Anterior cingulate cortex (tissue), 58 donors: ENCODE data around the gene TMEM116.
"Not testable (repeated sequence)": the region's sequence is repeated elsewhere in the genome, so short reads cannot be mapped to it uniquely, and the experiment has no call there.

Experiments used
- DNase-seq, 58 donors: peaks; one replicate each; lab custom pipeline; 2025; lab: John Stamatoyannopoulos, UW

The TMEM116 gene

GRCh38 chr12:111981987-111982386 is 31.0 kb downstream of the TMEM116 start:
- DNase-seq: no peak

- no peak for DNase-seq
Measured at GRCh38 chr12:111980598-111980997, 32.4 kb downstream of the TMEM116 start.

- no peak for DNase-seq
Measured at GRCh38 chr12:111978545-111978944, 34.4 kb downstream of the TMEM116 start.

DNA sequence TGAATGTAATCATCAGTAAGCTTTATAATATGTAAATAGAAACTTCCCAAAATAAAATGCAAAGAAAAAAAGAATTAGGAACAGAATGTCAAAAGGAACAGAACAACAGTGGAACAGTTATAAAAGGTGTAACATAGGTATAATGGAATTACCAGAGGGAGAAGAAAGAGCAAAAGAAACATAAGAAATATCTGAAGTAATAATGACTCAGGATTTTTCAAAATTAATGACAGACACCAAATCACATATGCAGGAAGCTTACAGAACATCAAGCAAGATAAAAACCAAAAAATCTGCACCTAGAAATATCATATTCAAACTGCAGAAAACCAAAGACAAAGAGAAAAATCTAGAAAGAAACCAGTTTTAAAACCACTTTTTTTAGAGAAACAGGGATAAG is 36.1 kb downstream of the TMEM116 start:
- DNase-seq: no peak

DNA sequence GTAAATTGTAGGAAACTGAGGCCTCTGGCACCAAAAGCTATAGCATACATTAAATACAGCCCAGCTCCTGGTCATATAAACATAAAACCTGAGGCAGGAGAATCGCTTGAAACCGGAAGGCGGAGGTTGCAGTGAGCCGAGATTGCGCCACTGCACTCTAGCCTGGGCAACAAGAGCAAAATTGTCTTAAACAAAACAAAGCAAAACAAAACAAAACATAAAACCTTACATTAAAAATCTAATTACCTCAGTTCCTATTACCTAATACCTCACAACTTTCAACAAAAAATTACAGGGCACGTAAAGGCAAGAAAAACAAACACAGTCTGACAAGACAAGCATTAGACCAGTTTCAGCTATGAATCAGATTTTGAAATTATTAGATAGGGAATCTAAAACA is 36.7 kb downstream of the TMEM116 start:
- DNase-seq: no peak

DNA sequence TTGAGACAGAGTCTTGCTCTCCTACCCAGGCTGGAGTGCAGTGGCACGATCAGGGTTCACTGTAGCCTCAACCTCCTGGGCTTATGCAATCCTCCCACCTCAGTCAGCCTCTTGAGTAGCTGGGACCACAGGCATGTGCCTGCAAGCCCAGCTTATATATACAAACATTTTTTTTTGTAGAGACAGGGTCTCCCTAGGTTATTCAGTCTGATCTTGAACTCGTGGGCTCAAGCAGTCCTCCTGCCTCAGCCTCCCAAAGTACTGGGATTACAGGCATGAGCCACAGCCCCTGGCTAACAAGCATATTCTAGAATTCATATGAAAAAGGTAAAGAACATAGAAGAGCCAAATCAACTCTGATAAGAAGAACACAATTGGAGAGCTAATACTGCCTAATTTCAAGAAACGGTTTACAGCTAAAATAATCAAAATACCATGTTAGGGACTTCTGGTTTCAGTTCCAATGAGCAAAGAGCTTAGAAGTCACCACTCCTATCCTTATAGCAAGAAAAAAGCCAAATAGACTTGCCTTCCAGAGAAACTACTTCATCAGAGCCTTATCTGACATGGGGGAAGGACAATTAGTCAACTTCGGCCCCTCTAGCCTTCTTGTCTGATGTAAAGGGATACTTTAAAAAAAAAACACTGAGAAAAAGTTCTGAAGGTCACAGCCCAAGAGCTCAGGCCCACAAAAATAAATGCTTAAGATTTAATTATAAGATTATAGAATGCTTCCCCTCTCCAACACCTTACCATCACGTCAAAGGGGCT is 37.6 kb downstream of the TMEM116 start:
- DNase-seq: no peak

DNA sequence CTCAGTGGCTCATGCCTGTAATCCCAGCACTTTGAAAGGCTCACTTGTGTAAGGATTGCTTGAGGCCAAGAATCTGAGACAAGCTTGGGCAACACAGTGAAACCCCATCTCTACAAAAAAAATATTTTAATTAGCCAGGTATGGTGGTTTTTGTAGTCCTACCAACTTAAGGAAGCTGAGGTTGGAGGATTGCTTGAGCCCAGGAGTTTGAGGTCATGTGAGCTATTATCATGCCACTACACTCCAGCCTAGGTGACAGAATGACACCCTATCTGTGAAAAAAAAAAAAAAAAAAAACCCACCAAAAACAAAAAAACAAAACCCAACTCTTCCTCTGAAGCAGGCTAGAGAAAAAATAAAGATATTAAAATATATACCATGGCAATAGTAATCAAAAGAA is 41.2 kb downstream of the TMEM116 start:
- DNase-seq: no peak

DNA sequence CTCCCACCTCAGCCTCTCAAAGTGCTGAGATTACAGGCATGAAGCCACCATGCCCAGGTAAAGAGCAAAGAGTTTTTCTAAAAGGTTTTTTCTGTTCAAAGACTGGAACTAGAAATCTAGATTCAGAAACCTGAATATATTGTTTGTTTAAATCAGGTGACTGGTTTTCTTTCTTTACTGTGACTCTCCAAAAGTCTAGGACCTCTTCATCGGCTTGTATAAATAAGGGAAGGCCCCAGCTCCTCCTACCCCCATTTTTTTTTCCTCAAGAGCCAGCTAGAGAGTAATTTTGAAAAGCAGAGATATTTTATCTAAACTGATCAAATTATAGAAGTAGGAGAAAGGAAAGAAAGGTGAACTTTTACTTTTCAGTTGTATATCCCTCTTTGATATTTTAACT is 48.0 kb downstream of the TMEM116 start:
- DNase-seq: no peak

DNA sequence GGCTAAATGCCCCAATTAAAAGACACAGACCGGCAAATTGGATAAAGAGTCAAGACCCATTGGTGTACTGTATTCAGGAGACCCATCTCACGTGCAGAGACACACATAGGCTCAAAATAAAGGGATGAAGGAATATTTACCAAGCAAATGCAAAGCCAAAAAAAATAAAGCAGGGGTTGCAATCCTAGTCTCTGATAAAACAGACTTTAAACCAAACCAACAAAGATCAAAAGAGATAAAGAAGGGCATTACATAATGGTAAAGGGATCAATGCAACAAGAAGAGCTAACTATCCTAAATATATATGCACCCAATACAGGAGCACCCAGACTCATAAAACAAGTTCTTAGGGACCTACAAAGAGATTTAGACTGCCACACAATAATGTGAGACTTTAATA is 53.4 kb downstream of the TMEM116 start:
- DNase-seq: not testable (repeated sequence)

DNA sequence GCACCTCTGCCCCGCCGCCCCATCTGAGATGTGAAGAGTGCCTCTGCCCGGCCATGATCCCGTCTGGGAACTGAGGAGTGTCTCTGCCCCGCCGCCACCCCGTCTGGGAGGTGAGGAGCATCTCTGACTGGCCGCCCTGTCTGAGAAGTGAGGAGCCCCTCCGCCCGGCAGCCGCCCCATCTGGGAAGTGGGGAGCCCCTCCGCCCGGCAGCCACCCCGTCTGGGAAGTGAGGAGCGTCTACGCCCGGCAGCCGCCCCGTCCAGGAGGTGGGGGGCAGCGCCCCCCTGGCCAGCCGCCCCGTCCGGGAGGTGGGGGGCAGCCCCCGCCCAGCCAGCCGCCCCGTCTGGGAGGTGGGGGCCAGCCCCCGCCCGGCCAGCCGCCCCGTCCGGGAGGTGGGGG is 55.7 kb downstream of the TMEM116 start:
- not testable (repeated sequence) for DNase-seq

GRCh38 chr12:111954969-111955368 is 58.0 kb downstream of the TMEM116 start:
- DNase-seq: no peak

DNA sequence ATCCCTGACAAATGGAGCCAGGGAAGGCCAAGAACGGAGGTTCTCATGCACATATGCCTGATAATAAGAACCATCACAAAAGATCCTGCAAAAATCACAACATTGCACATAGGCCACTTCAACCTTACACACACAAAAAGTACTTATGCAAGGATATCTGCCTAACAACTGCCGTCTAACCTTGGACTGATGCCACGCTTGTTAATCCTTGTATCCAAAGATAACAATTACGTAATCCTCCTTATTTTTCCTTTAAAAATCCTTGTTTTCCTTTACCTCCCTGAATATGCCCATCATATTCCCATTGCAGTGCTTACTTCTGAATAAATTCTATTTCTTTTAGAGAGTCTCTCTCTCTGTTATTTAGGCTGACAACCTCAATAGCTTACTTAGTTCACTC is 59.5 kb downstream of the TMEM116 start:
- DNase-seq: no peak

- DNase-seq: not testable (repeated sequence)
Measured at GRCh38 chr12:111952084-111952787, 60.7 kb downstream of the TMEM116 start.

GRCh38 chr12:111950961-111951676 is 61.8 kb downstream of the TMEM116 start:
- not testable (repeated sequence) for DNase-seq

- no peak for DNase-seq
Measured at GRCh38 chr12:111943929-111944328, 69.0 kb downstream of the TMEM116 start.

DNA sequence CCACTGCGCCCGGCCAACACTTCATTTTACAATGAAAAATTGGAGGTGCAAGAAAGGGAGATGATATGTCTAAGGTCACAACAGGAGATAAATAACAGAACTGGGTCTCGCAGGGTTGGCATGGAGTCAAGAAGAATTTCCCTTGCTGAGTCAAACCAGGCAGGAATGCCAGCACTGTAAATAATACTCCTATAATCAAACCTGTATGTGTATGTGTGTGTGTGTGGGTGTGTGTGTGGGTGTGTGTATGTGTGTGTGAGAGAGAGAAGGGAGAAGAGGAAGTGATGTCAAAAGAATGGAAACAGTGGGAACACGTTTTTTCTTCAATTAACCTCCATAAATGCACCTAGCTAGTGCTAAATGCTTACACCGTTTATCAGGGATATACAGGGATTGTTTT is 70.4 kb downstream of the TMEM116 start:
- DNase-seq: no peak

GRCh38 chr12:111937429-111937828 is 75.5 kb downstream of the TMEM116 start:
- no peak for DNase-seq

GRCh38 chr12:111936869-111937268 is 76.1 kb downstream of the TMEM116 start:
- DNase-seq: no peak

- DNase-seq: no peak
Measured at GRCh38 chr12:111932241-111932640, 80.7 kb downstream of the TMEM116 start.

- DNase-seq: no peak
Measured at GRCh38 chr12:111927346-111927745, 85.6 kb downstream of the TMEM116 start.

DNA sequence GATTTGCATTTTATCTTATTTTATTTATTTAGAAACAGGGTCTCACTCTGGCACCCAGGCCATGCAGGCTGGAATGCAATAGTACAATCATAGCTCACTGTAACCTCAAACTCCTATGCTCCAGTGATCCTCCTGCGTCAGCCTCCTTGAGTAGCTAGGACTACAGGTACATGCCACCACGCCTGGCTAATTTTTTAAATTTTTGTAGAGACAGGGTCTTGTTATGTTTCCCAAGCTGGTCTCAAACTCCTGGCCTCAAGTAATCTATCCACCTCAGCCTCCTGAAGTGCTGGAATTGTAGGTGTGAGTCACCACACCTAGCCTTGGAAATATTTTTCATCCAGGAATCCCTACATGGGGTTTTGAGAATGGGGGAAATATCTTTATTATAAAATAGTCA is 86.3 kb downstream of the TMEM116 start:
- DNase-seq: no peak
